Panc1 (cell line): ENCODE measurements around the gene PROSER1. TPM values are rescaled to one million over a fixed set of nuclear protein-coding genes. Genes with fewer than 3 reads are reported as not detected.

ENCODE experiments used
- ATAC-seq: fragments of 200-7000 bp; cut with Tn5 transposase; 2 replicates; pipeline ENCODE4 v1.9.1; 2020; ENCODE audit warnings: mild to moderate bottlenecking, moderate library complexity
- BruUV-seq: library from RNA; stranded (reverse); fragments of 400-500 nt; replicated peaks from 2 replicates; lab custom pipeline; 2021; lab: Mats Ljungman, UMichigan
- CTCF ChIA-PET: fragments of 300-600 bp; sonication (Branson Sonifier 250); formaldehyde crosslinking; loops from one replicate; lab custom pipeline; 2022; ENCODE audit warnings: antibody characterized with exemption; lab: Charles Lee
- POLR2A ChIA-PET: fragments of 300-600 bp; sonication (Branson Sonifier 250); formaldehyde crosslinking; loops from one replicate; lab custom pipeline; 2022; ENCODE audit warnings: antibody characterized with exemption; lab: Charles Lee
- DNase-seq: peaks from one replicate; pipeline ENCODE4 v3.0.0-alpha.2; 2010; ENCODE audit warnings: low read depth, low spot score
- H3K27ac ChIP-seq: 2 replicates; pipeline ENCODE4 v1.5.1; 2011; ENCODE audit warnings: mild to moderate bottlenecking, low read length, inconsistent platforms
- H3K27me3 ChIP-seq: fragments of 200-500 bp; sonication (Bioruptor generic); 2 replicates; pipeline ENCODE4 v1.6.0; 2014; ENCODE audit warnings: low read length, inconsistent platforms; ENCODE audit not compliant: control insufficient read depth, insufficient read depth
- H3K36me3 ChIP-seq: fragments of 200-500 bp; sonication (Bioruptor generic); 2 replicates; pipeline ENCODE4 v1.5.1; 2014; ENCODE audit warnings: inconsistent platforms, mild to moderate bottlenecking, low read length, moderate library complexity; ENCODE audit not compliant: control insufficient read depth, insufficient read depth
- H3K4me1 ChIP-seq: 2 replicates; pipeline ENCODE4 v1.5.1; 2011; ENCODE audit warnings: inconsistent platforms, mild to moderate bottlenecking, low read length, moderate library complexity; ENCODE audit not compliant: control insufficient read depth, insufficient read depth
- H3K4me3 ChIP-seq, 2 experiments: 2 replicates each; pipeline ENCODE4 v1.5.1; 2011 to 2012; ENCODE audit warnings: low read depth in 2 of 2, low read length in 2 of 2, mild to moderate bottlenecking in 2 of 2, inconsistent platforms in 1 of 2, moderate library complexity in 1 of 2
- H3K9me3 ChIP-seq: fragments of 200-500 bp; sonication (Bioruptor generic); 2 replicates; pipeline ENCODE4 v1.5.1; 2014; ENCODE audit warnings: low read depth, mild to moderate bottlenecking, inconsistent platforms, low read length, moderate library complexity; ENCODE audit not compliant: control insufficient read depth, insufficient read depth
- CTCF ChIP-seq: fragments of 450-650 bp; IDR thresholded peaks from 2 replicates; pipeline ENCODE4 v1.5.1; 2017; ENCODE audit warnings: mild to moderate bottlenecking
- POLR2AphosphoS5 ChIP-seq: IDR thresholded peaks from 2 replicates; pipeline ENCODE4 v1.6.1; 2012; ENCODE audit warnings: mild to moderate bottlenecking, low read depth, low read length, moderate library complexity
- REST ChIP-seq, 2 experiments: IDR thresholded peaks; 2 replicates each; pipeline ENCODE4 v1.6.1; 2011 to 2012; ENCODE audit warnings: low read depth in 2 of 2, control low read depth in 1 of 2, low read length in 1 of 2, mild to moderate bottlenecking in 1 of 2, moderate library complexity in 1 of 2; ENCODE audit not compliant: insufficient read depth in 1 of 2
- SIN3A ChIP-seq: IDR thresholded peaks from 2 replicates; pipeline ENCODE4 v1.6.1; 2012; ENCODE audit warnings: low read depth, mild to moderate bottlenecking, low read length, moderate library complexity, borderline replicate concordance; ENCODE audit not compliant: insufficient read depth
- TCF7L2 ChIP-seq: IDR thresholded peaks from 2 replicates; pipeline ENCODE4 v1.6.1; 2011; ENCODE audit warnings: mild to moderate bottlenecking, low read depth, low read length, inconsistent platforms
- in situ Hi-C: cut with HindIII; loops from 2 replicates; pipeline ENCODE4 v1.10.0; 2016; ENCODE audit warnings: low sequenced_read_pairs, low pct_unique_long_range_greater_than_20kb
- intact Hi-C: fragments of 100-400 bp; cut with micrococcal nuclease; formaldehyde crosslinking; loops from one replicate; pipeline ENCODE4 v1.10.0; 2022; ENCODE audit not compliant: unreplicated experiment
- total RNA-seq: library from RNA; stranded (reverse); gene quantifications from one replicate; pipeline ENCODE4 v1.2.1, GENCODE V29; 2021; ENCODE audit not compliant: unreplicated experiment

PROSER1 gene
- total RNA-seq, 1 experiment from 2014 or later: 24.7 TPM

DNA sequence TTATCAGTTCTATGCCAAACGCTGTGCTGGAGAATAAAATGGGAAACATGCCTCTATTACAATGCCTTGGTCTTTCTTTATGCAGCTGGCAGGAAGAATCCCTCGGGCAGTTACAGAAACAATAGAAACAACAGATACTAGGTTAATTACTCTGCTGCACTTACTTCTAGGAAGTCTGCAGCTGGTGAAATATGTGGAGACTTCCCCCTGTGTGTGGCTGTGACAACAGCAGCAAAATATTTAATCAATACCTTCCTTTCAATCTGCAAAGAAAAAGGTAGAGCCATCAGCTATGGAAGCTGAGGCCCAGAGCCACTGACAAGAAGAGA is 57.2 kb downstream of the PROSER1 start:
- Histone ChIP-seq H3K4me1 (no peaks in the 10 kb centered on the region), H3K27me3 (no peaks in the 10 kb centered on the region), H3K27ac (no peak overlapping the region), H3K4me3 (no peak overlapping the region), H3K9me3 (no peaks in the 10 kb centered on the region), H3K36me3 (no peaks in the 10 kb centered on the region)
- ChIA-PET CTCF (no interaction called here), POLR2A (no interaction called here)
- intact Hi-C loops: no loop called here
- ATAC-seq: no peak
- in situ Hi-C loops: no loop called here
- no peak for DNase-seq
- no TSS peak for BruUV-seq
- TF ChIP-seq TCF7L2 (no peak), POLR2AphosphoS5 (no peak), REST (IDR thresholded peaks at IDR 0.05; ENCODE audit: insufficient read depth in 1 of 2, low read depth in 2 of 2, low read length in 1 of 2) (no peak), CTCF (no peak), SIN3A (no peak)

DNA sequence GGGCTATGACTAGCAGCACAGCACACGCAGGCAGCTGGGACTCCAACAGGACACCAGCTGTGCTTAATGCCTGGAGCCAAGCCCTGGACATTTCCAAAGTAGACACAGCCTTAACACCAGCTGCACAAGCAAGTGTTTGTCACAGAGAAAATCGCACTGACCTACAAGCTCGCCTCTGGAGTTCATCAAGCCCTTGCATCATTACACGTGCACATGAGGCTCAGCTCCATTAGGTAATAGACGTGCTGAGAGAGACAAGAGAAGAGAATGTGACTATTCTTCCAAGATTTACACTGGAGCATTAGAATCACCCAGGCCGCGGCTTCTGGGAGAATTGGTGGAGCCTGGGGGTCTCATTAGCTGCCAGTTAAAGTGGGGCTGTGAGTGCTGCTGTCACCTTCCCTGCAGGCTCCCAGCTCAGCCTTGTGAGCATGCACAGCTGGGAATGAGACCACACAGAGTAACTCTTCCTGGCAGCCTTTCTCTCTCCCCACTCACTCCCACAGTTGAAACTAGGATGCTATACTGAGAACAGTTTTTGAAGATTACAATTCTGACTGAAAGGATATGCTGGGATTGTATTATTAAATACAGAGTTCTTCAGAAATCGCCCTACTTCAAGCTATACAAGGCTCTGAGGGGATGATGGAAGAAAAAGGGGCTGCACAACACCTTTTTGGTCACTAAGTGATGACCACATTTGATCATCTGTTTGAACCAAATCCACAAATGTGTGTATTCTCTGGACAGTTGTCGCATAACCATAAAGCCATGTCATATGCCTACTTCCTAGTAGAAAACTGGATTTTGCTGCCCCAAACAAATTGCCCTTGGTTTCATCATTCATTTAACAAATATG is 57.8 kb downstream of the PROSER1 start:
- ATAC-seq: no peak
- no TSS peak for BruUV-seq
- in situ Hi-C loops: no loop called here

More for the DNA sequence above, 57.8 kb downstream of the PROSER1 start:
- no peak for DNase-seq
- intact Hi-C loops: no loop called here
- Histone ChIP-seq H3K4me1 (no peaks in the 10 kb centered on the region), H3K9me3 (no peaks in the 10 kb centered on the region), H3K27ac (no peak overlapping the region), H3K4me3 (no peak overlapping the region), H3K27me3 (no peaks in the 10 kb centered on the region), H3K36me3 (no peaks in the 10 kb centered on the region)
- TF ChIP-seq SIN3A (no peak), TCF7L2 (no peak), POLR2AphosphoS5 (no peak), CTCF (no peak)
- ChIA-PET CTCF (no interaction called here), POLR2A (no interaction called here)
